Liver (tissue), 9 donors: ENCODE data around the gene CENPL. TPM values are rescaled to one million over a fixed set of nuclear protein-coding genes. Genes with fewer than 3 reads are reported as not detected.
"Not testable (repeated sequence)": the region's sequence is repeated elsewhere in the genome, so short reads cannot be mapped to it uniquely, and the experiment has no call there.

Experiments
- DNase-seq: peaks from one replicate; pipeline ENCODE4 v3.0.0-alpha.2; 2017; ENCODE audit warnings: low spot score
- H3K27ac ChIP-seq, 2 donors: one replicate each; pipeline ENCODE4 v1.7.0; 2013; ENCODE audit warnings: inconsistent platforms in 2 of 2, low read length in 2 of 2, control low read depth in 1 of 2, low read depth in 1 of 2, mild to moderate bottlenecking in 1 of 2
- H3K27me3 ChIP-seq, 4 donors: one replicate each; pipeline versions ENCODE4 v1.6.1 to v1.7.0; 2013; ENCODE audit warnings: low read length in 3 of 4, inconsistent platforms in 1 of 4, mild to moderate bottlenecking in 1 of 4, moderate library complexity in 1 of 4; ENCODE audit not compliant: control insufficient read depth in 4 of 4, insufficient read depth in 4 of 4
- H3K36me3 ChIP-seq, 4 donors: one replicate each; pipeline versions ENCODE4 v1.6.1 to v1.7.0; 2013; ENCODE audit warnings: low read length in 3 of 4, mild to moderate bottlenecking in 3 of 4, low read depth in 1 of 4, moderate library complexity in 1 of 4; ENCODE audit not compliant: control insufficient read depth in 4 of 4, insufficient read depth in 3 of 4
- H3K4me1 ChIP-seq, 4 donors: one replicate each; pipeline versions ENCODE4 v1.6.1 to v1.7.0; 2013; ENCODE audit warnings: low read length in 3 of 4, mild to moderate bottlenecking in 3 of 4, moderate library complexity in 1 of 4; ENCODE audit not compliant: control insufficient read depth in 4 of 4, insufficient read depth in 4 of 4
- H3K4me3 ChIP-seq, 3 donors: one replicate each; pipeline versions ENCODE4 v1.6.1 to v1.7.0; 2013; ENCODE audit warnings: low read length in 3 of 3, control low read depth in 1 of 3, low read depth in 1 of 3, mild to moderate bottlenecking in 1 of 3
- H3K9ac ChIP-seq, 2 donors: one replicate each; pipeline ENCODE4 v1.7.0; 2013; ENCODE audit warnings: low read length in 2 of 2, mild to moderate bottlenecking in 2 of 2, moderate library complexity in 2 of 2, control low read depth in 1 of 2, low read depth in 1 of 2
- H3K9me3 ChIP-seq, 4 donors: one replicate each; pipeline versions ENCODE4 v1.6.1 to v1.7.0; 2013; ENCODE audit warnings: low read length in 3 of 4; ENCODE audit not compliant: control insufficient read depth in 4 of 4
- EGR1 ChIP-seq, 2 donors: IDR thresholded peaks; 2 replicates each; pipeline ENCODE4 v1.6.1; 2016 to 2018; ENCODE audit warnings: antibody characterized with exemption in 2 of 2, low read depth in 2 of 2
- FOXA1 ChIP-seq: IDR thresholded peaks from 2 replicates; pipeline ENCODE4 v1.6.1; 2016; ENCODE audit warnings: antibody characterized with exemption
- FOXA2 ChIP-seq: IDR thresholded peaks from 2 replicates; pipeline ENCODE4 v1.6.1; 2016; ENCODE audit warnings: antibody characterized with exemption
- GABPA ChIP-seq, 2 donors: IDR thresholded peaks in 1 of 2; conservative IDR thresholded peaks in 1 of 2; 2 replicates each; pipeline ENCODE4 v1.6.1; 2016; ENCODE audit warnings: antibody characterized with exemption in 2 of 2, mild to moderate bottlenecking in 1 of 2, moderate library complexity in 1 of 2
- HNF4A ChIP-seq, 2 donors: conservative IDR thresholded peaks; 2 replicates each; pipeline ENCODE4 v1.6.1; 2016; ENCODE audit warnings: antibody characterized with exemption in 2 of 2, mild to moderate bottlenecking in 2 of 2
- HNF4G ChIP-seq: IDR thresholded peaks from 2 replicates; pipeline ENCODE4 v1.6.1; 2016; ENCODE audit warnings: antibody characterized with exemption
- JUND ChIP-seq, 2 donors: IDR thresholded peaks; 2 replicates each; pipeline ENCODE4 v1.6.1; 2016; ENCODE audit warnings: antibody characterized with exemption in 2 of 2
- NR2F2 ChIP-seq: IDR thresholded peaks from 2 replicates; pipeline ENCODE4 v1.6.1; 2016; ENCODE audit warnings: antibody characterized with exemption
- RAD21 ChIP-seq, 2 donors: IDR thresholded peaks; 2 replicates each; pipeline ENCODE4 v1.6.1; 2016; ENCODE audit warnings: antibody characterized with exemption in 2 of 2, mild to moderate bottlenecking in 2 of 2
- RXRA ChIP-seq, 2 donors: IDR thresholded peaks; 2 replicates each; pipeline ENCODE4 v1.6.1; 2017 to 2018; ENCODE audit warnings: antibody characterized with exemption in 2 of 2, mild to moderate bottlenecking in 1 of 2
- SP1 ChIP-seq: IDR thresholded peaks from 2 replicates; pipeline ENCODE4 v1.6.1; 2018; ENCODE audit warnings: antibody characterized with exemption, mild to moderate bottlenecking
- TAF1 ChIP-seq: conservative IDR thresholded peaks from 2 replicates; pipeline ENCODE4 v1.6.1; 2016; ENCODE audit warnings: antibody characterized with exemption, mild to moderate bottlenecking
- YY1 ChIP-seq: IDR thresholded peaks from 2 replicates; pipeline ENCODE4 v1.6.1; 2016; ENCODE audit warnings: antibody characterized with exemption, mild to moderate bottlenecking
- WGBS: extraction: QIAGEN DNeasy Blood & Tissue Kit; methylation state at CpG from one replicate; pipeline ENCODE4 v1.1.7; 2013; 5-methylcytosine and 5-hydroxymethylcytosine counted together
- polyA plus RNA-seq, 2 donors: library from polyadenylated mRNA; stranded (reverse) in 1 of 2; unstranded in 1 of 2; fragments of 200-250 nt in 1 of 2; fragments of >200 nt in 1 of 2; fragmentation: Nextera tagmentation in 1 of 2; extraction: Ambion mirVana in 1 of 2; gene quantifications; one replicate each; pipeline versions ENCODE4 v1.2.1 to v1.2.3, GENCODE V29; 2013 to 2015
- total RNA-seq, 2 donors: library from RNA; depleted of rRNA; stranded (reverse); fragments of >200 nt; gene quantifications; one replicate each; pipeline ENCODE4 v1.2.3, GENCODE V29; 2014
- TF ChIP-seq, protein P1 (sequence below): IDR thresholded peaks from 2 replicates; pipeline ENCODE4 v1.6.1; 2016; ENCODE audit warnings: antibody characterized with exemption, mild to moderate bottlenecking
- TF ChIP-seq, protein P2 (sequence below): IDR thresholded peaks from 2 replicates; pipeline ENCODE4 v1.6.1; 2016; ENCODE audit warnings: antibody characterized with exemption
- TF ChIP-seq, protein P3 (sequence below): IDR thresholded peaks from 2 replicates; pipeline ENCODE4 v1.6.1; 2016; ENCODE audit warnings: antibody characterized with exemption
- TF ChIP-seq, protein P4 (sequence below): fragments of 150-350 bp; IDR thresholded peaks from 2 replicates; pipeline ENCODE4 v1.5.1; 2017; ENCODE audit warnings: improper control_type of control experiment, low read depth, low read length; ENCODE audit not compliant: missing input control
- TF ChIP-seq, protein P5 (sequence below): IDR thresholded peaks from 2 replicates; pipeline ENCODE4 v1.6.1; 2016; ENCODE audit warnings: antibody characterized with exemption
- donor health status: healthy.
- donor health status: healthy.
- donor health status: healthy.
- donor health status: healthy.
- donor health status: healthy.

The CENPL gene
- total and polyA plus RNA-seq, 4 donors, result 0.61 to 19.1 (median 1.2) TPM

DNA sequence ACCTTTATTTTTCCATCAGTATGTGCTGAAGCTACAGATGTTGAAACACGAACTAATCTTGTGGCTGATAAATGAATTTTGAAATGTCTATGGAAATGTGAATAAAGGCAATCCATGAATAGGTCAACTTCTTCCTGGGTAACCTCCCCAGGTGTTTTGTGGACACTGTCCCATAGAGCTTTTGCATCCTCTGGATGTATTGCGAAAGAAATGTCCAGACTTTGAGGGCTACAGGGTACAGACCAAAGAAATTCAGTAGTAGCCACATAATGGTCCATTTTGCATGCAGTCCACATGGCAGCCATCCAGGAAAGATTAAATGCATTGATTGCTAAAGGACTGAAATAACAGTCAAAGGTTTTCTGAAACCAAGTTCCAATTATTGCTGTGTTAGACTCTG is 21.7 kb downstream of the CENPL start:
- TF ChIP-seq FOXA2 (no peak), EGR1 (IDR thresholded peaks at IDR 0.05; ENCODE audit: low read depth in 2 of 2) (no peak), RXRA (IDR thresholded peaks at IDR 0.05) (no peak), RAD21 (IDR thresholded peaks at IDR 0.05) (no peak), GABPA (IDR thresholded peaks at IDR 0.05 in 1 of 2, conservative IDR thresholded peaks at IDR 0.05 in 1 of 2) (no peak), JUND (IDR thresholded peaks at IDR 0.05) (no peak), TAF1 (no peak), NR2F2 (no peak), HNF4G (no peak), SP1 (no peak)
- TF ChIP-seq, protein P1, sequence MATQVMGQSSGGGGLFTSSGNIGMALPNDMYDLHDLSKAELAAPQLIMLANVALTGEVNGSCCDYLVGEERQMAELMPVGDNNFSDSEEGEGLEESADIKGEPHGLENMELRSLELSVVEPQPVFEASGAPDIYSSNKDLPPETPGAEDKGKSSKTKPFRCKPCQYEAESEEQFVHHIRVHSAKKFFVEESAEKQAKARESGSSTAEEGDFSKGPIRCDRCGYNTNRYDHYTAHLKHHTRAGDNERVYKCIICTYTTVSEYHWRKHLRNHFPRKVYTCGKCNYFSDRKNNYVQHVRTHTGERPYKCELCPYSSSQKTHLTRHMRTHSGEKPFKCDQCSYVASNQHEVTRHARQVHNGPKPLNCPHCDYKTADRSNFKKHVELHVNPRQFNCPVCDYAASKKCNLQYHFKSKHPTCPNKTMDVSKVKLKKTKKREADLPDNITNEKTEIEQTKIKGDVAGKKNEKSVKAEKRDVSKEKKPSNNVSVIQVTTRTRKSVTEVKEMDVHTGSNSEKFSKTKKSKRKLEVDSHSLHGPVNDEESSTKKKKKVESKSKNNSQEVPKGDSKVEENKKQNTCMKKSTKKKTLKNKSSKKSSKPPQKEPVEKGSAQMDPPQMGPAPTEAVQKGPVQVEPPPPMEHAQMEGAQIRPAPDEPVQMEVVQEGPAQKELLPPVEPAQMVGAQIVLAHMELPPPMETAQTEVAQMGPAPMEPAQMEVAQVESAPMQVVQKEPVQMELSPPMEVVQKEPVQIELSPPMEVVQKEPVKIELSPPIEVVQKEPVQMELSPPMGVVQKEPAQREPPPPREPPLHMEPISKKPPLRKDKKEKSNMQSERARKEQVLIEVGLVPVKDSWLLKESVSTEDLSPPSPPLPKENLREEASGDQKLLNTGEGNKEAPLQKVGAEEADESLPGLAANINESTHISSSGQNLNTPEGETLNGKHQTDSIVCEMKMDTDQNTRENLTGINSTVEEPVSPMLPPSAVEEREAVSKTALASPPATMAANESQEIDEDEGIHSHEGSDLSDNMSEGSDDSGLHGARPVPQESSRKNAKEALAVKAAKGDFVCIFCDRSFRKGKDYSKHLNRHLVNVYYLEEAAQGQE, result no peak
- TF ChIP-seq, protein P2, sequence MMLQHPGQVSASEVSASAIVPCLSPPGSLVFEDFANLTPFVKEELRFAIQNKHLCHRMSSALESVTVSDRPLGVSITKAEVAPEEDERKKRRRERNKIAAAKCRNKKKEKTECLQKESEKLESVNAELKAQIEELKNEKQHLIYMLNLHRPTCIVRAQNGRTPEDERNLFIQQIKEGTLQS, result no peak
- TF ChIP-seq, protein P3, sequence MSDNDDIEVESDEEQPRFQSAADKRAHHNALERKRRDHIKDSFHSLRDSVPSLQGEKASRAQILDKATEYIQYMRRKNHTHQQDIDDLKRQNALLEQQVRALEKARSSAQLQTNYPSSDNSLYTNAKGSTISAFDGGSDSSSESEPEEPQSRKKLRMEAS, result no peak
- TF ChIP-seq, protein P4, sequence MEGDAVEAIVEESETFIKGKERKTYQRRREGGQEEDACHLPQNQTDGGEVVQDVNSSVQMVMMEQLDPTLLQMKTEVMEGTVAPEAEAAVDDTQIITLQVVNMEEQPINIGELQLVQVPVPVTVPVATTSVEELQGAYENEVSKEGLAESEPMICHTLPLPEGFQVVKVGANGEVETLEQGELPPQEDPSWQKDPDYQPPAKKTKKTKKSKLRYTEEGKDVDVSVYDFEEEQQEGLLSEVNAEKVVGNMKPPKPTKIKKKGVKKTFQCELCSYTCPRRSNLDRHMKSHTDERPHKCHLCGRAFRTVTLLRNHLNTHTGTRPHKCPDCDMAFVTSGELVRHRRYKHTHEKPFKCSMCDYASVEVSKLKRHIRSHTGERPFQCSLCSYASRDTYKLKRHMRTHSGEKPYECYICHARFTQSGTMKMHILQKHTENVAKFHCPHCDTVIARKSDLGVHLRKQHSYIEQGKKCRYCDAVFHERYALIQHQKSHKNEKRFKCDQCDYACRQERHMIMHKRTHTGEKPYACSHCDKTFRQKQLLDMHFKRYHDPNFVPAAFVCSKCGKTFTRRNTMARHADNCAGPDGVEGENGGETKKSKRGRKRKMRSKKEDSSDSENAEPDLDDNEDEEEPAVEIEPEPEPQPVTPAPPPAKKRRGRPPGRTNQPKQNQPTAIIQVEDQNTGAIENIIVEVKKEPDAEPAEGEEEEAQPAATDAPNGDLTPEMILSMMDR, result no peak
- Histone ChIP-seq H3K36me3 (no peaks in the 10 kb centered on the region), H3K27ac (no peak overlapping the region), H3K27me3 (no peaks in the 10 kb centered on the region), H3K9me3 (no peaks in the 10 kb centered on the region), H3K9ac (no peak overlapping the region), H3K4me1 (no peaks in the 10 kb centered on the region), H3K4me3 (no peak overlapping the region)
- DNase-seq, result no peak
- whole genome bisulfite sequencing, result 92% methylated on average over 2 of the region's 2 CpGs

DNA sequence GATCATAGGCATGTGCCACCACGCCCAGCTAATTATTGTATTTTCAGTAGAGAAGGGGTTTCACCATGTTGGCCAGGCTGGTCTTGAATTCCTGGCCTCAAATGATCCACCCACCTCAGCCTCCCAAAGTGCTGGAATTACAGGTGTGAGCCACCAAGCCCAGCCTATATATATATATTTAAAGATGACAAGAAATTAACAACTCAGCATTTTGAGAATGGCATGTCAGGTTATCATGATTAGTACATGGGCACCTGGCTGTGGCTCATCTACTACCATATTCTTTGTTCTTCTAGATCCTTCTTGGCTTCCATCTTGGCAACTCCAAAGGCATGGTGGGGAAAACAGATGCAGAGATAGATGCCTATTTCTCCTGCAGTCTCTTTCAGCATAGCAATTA is 24.7 kb downstream of the CENPL start:
- not testable (repeated sequence) for DNase-seq, H3K27me3 ChIP-seq, H3K27ac ChIP-seq, H3K4me1 ChIP-seq, H3K36me3 ChIP-seq, H3K9ac ChIP-seq, H3K9me3 ChIP-seq, H3K4me3 ChIP-seq
- 98% methylated on average over 1 of the region's 1 CpG for WGBS

DNA sequence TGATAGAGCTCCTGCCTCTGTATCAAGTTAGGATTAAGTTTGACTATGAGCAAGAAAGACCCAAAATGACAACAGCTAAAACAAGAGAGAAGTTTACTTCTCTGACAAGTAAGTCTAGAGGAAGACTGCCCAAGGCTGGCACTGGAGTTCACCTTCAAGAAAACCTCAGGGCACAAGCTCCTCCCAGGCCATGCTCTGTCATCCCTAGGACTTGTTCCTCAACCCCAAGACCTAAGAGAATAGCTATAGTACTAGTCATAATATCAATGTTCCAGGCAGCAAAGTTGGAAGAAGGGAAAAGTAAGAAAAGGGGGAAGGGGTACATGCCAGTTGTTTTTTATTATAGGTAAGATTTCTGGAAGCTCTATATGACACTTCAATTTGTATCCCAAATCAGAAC is 26.6 kb downstream of the CENPL start:
- Histone ChIP-seq H3K9me3 (no peaks in the 10 kb centered on the region), H3K36me3 (no peaks in the 10 kb centered on the region), H3K4me1 (no peaks in the 10 kb centered on the region), H3K9ac (no peak overlapping the region), H3K27ac (no peak overlapping the region), H3K4me3 (no peak overlapping the region), H3K27me3 (no peaks in the 10 kb centered on the region)
- DNase-seq, result no peak
- TF ChIP-seq HNF4G, result no peak
- TF ChIP-seq JUND (IDR thresholded peaks at IDR 0.05), result no peak
- no peak for TF ChIP-seq FOXA1
- TF ChIP-seq NR2F2, result no peak
- TF ChIP-seq, protein P5, sequence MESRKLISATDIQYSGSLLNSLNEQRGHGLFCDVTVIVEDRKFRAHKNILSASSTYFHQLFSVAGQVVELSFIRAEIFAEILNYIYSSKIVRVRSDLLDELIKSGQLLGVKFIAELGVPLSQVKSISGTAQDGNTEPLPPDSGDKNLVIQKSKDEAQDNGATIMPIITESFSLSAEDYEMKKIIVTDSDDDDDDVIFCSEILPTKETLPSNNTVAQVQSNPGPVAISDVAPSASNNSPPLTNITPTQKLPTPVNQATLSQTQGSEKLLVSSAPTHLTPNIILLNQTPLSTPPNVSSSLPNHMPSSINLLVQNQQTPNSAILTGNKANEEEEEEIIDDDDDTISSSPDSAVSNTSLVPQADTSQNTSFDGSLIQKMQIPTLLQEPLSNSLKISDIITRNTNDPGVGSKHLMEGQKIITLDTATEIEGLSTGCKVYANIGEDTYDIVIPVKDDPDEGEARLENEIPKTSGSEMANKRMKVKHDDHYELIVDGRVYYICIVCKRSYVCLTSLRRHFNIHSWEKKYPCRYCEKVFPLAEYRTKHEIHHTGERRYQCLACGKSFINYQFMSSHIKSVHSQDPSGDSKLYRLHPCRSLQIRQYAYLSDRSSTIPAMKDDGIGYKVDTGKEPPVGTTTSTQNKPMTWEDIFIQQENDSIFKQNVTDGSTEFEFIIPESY, result no peak
- TF ChIP-seq RXRA (IDR thresholded peaks at IDR 0.05), result no peak
- no peak for TF ChIP-seq GABPA (IDR thresholded peaks at IDR 0.05 in 1 of 2, conservative IDR thresholded peaks at IDR 0.05 in 1 of 2)
- no peak for TF ChIP-seq FOXA2
- TF ChIP-seq YY1, result no peak
- TF ChIP-seq, protein P4, result no peak
- no peak for TF ChIP-seq HNF4A (conservative IDR thresholded peaks at IDR 0.05)
- no peak for TF ChIP-seq TAF1
- TF ChIP-seq, protein P3, result no peak
- TF ChIP-seq SP1, result no peak
